Caco-2 (cell line): ENCODE measurements around the gene MRM3. TPM values are rescaled to one million over a fixed set of nuclear protein-coding genes. Genes with fewer than 3 reads are reported as not detected.
"Not testable (repeated sequence)": the region's sequence is repeated elsewhere in the genome, so short reads cannot be mapped to it uniquely, and the experiment has no call there.

Source experiments
- BruUV-seq: library from RNA; stranded (reverse); fragments of 400-500 nt; replicated peaks from 2 replicates; lab custom pipeline; 2021; lab: Mats Ljungman, UMichigan
- CTCF ChIA-PET: fragments of 300-600 bp; sonication (Branson Sonifier 250); formaldehyde crosslinking; loops from one replicate; lab custom pipeline; 2022; ENCODE audit warnings: antibody characterized with exemption; lab: Charles Lee
- POLR2A ChIA-PET: fragments of 300-600 bp; sonication (Branson Sonifier 250); formaldehyde crosslinking; loops from one replicate; lab custom pipeline; 2022; ENCODE audit warnings: antibody characterized with exemption; lab: Charles Lee
- DNase-seq, 2 experiments: peaks; one replicate each; pipeline versions ENCODE4 v3.0.0 to v3.0.0-alpha.2; 2020 to 2022
- H3K27me3 ChIP-seq: replicated peaks from 2 replicates; pipeline ENCODE4 v1.6.0; 2011; ENCODE audit warnings: low read length; ENCODE audit not compliant: control insufficient read depth, insufficient read depth
- H3K36me3 ChIP-seq: 2 replicates; pipeline ENCODE4 v1.5.1; 2011; ENCODE audit warnings: low read length; ENCODE audit not compliant: control insufficient read depth, insufficient read depth
- H3K4me1 ChIP-seq: fragments of 250-450 bp; sonication (Bioruptor Pico); 2 replicates; pipeline ENCODE4 v1.5.1; 2020; ENCODE audit warnings: mild to moderate bottlenecking
- H3K4me3 ChIP-seq: 2 replicates; pipeline ENCODE4 v1.5.1; 2011; ENCODE audit warnings: low read depth, mild to moderate bottlenecking, control low read depth, low read length
- H3K9me3 ChIP-seq: fragments of 250-450 bp; sonication (Bioruptor Pico); 2 replicates; pipeline ENCODE4 v1.5.1; 2020; ENCODE audit warnings: mild to moderate bottlenecking, moderate library complexity
- H3K27ac Mint-ChIP-seq: one replicate; pipeline ENCODE4 v1.8.0; 2022; ENCODE audit warnings: mixed read lengths; ENCODE audit not compliant: unreplicated experiment
- H3K27me3 Mint-ChIP-seq: one replicate; pipeline ENCODE4 v1.8.0; 2022; ENCODE audit warnings: mixed read lengths; ENCODE audit not compliant: insufficient read depth, unreplicated experiment
- H3K36me3 Mint-ChIP-seq: one replicate; pipeline ENCODE4 v1.8.0; 2022; ENCODE audit warnings: mild to moderate bottlenecking, mixed read lengths; ENCODE audit not compliant: insufficient read depth, unreplicated experiment
- H3K4me1 Mint-ChIP-seq: one replicate; pipeline ENCODE4 v1.8.0; 2022; ENCODE audit warnings: low read depth, mixed read lengths; ENCODE audit not compliant: unreplicated experiment
- H3K4me3 Mint-ChIP-seq: one replicate; pipeline ENCODE4 v1.8.0; 2022; ENCODE audit warnings: mild to moderate bottlenecking, moderate library complexity, mixed read lengths; ENCODE audit not compliant: unreplicated experiment
- H3K9me3 Mint-ChIP-seq: one replicate; pipeline ENCODE4 v1.8.0; 2022; ENCODE audit warnings: mixed read lengths; ENCODE audit not compliant: unreplicated experiment
- intact Hi-C: fragments of 100-400 bp; cut with micrococcal nuclease; formaldehyde crosslinking; loops from one replicate; pipeline ENCODE4 v1.10.0; 2022; ENCODE audit not compliant: unreplicated experiment
- total RNA-seq: library from RNA; stranded (reverse); gene quantifications from 2 replicates; pipeline ENCODE4 v1.2.3, GENCODE V29; 2022
- TF ChIP-seq, protein P1 (sequence below), 2 experiments: fragments of 200-600 bp in 1 of 2; IDR thresholded peaks; 1 replicate in 1 of 2; 2 replicates in 1 of 2; pipeline versions ENCODE4 v1.5.1 to v1.8.0; 2011 to 2022; ENCODE audit warnings: antibody characterized with exemption in 1 of 2, control low read depth in 1 of 2, inconsistent platforms in 1 of 2, low read depth in 1 of 2, low read length in 1 of 2, mild to moderate bottlenecking in 1 of 2, moderate library complexity in 1 of 2; ENCODE audit not compliant: insufficient read depth in 1 of 2, severe bottlenecking in 1 of 2, unreplicated experiment in 1 of 2

The MRM3 gene
- total RNA-seq, 1 experiment from 2014 or later = 14.1 TPM

DNA sequence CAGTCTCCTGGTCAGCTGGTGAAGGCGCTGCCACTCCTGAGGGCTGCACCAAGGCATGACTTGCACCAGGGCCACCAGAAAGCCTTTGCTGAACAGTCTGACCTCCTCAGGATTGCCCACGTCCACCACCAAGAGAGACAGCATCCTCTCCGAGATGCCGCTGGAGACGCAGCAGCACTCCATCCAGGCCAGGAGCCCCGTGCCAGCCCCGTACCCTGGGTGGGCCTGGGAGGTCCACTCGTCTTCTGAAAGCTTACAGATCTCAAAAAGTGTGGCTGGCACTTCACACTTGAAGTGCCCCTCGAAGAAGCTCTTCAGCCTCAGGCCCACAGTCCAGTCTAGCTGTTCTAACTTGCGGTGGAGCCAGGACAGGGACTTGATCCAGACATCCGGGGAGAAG is 36.7 kb upstream of the MRM3 start:
- peaks cover 30% of the 10 kb centered on the region for H3K36me3 Mint-ChIP-seq
- H3K36me3 ChIP-seq = no peaks in the 10 kb centered on the region; the same call in 1 of the 2 replicates

DNA sequence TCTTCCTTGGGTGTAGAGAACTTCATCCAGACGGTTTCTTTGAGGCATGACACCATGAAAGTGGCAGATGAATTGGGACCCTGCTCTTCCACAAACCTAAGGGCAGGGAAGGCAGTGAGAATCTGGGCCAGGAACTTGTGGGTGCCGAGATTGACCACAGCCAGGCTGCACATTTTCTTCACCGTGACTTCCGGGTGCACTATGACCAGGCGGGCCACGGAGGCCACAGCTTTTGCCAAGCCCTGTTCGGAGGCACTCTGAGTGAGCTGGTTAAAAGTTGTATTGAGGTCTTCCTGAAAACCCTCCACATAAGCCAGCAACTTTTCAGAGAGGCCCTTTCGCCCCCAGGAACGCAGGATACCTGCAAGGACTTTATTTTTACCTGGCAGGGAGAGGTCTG is 36.0 kb upstream of the MRM3 start:
- H3K27me3 Mint-ChIP-seq = no peaks in the 10 kb centered on the region
- no TSS peak for BruUV-seq
- Histone ChIP-seq H3K36me3 (no peaks in the 10 kb centered on the region; the same call in 1 of the 2 replicates), H3K4me3 (no peak overlapping the region), H3K27me3 (no peaks in the 10 kb centered on the region), H3K4me1 (no peaks in the 10 kb centered on the region), H3K9me3 (no peaks in the 10 kb centered on the region)
- H3K36me3 Mint-ChIP-seq = peaks cover 30% of the 10 kb centered on the region
- H3K4me1 Mint-ChIP-seq = peaks cover 7% of the 10 kb centered on the region
- POLR2A ChIA-PET = no interaction called here
- H3K9me3 Mint-ChIP-seq = no peaks in the 10 kb centered on the region
- intact Hi-C loops = no loop called here
- no peak overlapping the region for H3K27ac Mint-ChIP-seq
- TF ChIP-seq, protein P1, sequence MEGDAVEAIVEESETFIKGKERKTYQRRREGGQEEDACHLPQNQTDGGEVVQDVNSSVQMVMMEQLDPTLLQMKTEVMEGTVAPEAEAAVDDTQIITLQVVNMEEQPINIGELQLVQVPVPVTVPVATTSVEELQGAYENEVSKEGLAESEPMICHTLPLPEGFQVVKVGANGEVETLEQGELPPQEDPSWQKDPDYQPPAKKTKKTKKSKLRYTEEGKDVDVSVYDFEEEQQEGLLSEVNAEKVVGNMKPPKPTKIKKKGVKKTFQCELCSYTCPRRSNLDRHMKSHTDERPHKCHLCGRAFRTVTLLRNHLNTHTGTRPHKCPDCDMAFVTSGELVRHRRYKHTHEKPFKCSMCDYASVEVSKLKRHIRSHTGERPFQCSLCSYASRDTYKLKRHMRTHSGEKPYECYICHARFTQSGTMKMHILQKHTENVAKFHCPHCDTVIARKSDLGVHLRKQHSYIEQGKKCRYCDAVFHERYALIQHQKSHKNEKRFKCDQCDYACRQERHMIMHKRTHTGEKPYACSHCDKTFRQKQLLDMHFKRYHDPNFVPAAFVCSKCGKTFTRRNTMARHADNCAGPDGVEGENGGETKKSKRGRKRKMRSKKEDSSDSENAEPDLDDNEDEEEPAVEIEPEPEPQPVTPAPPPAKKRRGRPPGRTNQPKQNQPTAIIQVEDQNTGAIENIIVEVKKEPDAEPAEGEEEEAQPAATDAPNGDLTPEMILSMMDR (IDR thresholded peaks at IDR 0.05; ENCODE audit: insufficient read depth in 1 of 2, low read depth in 1 of 2, low read length in 1 of 2, severe bottlenecking in 1 of 2, unreplicated experiment in 1 of 2) = no peak
- H3K4me3 Mint-ChIP-seq = no peak overlapping the region
- CTCF ChIA-PET = no interaction called here
- no peak for DNase-seq

More for the DNA sequence above, 36.7 kb upstream of the MRM3 start:
- no peak for DNase-seq
- H3K27ac Mint-ChIP-seq = no peak overlapping the region
- H3K4me3 ChIP-seq = no peak overlapping the region
- peaks cover 3% of the 10 kb centered on the region for H3K4me1 Mint-ChIP-seq
- H3K9me3 Mint-ChIP-seq = no peaks in the 10 kb centered on the region
- POLR2A ChIA-PET = no interaction called here
- no peak overlapping the region for H3K4me3 Mint-ChIP-seq
- intact Hi-C loops = no loop called here
- no TSS peak for BruUV-seq
- TF ChIP-seq, protein P1 (IDR thresholded peaks at IDR 0.05; ENCODE audit: insufficient read depth in 1 of 2, low read depth in 1 of 2, low read length in 1 of 2, severe bottlenecking in 1 of 2, unreplicated experiment in 1 of 2) = no peak
- H3K27me3 ChIP-seq = no peaks in the 10 kb centered on the region
- H3K4me1 ChIP-seq = no peaks in the 10 kb centered on the region
- CTCF ChIA-PET = no interaction called here
- H3K9me3 ChIP-seq = no peaks in the 10 kb centered on the region
- no peaks in the 10 kb centered on the region for H3K27me3 Mint-ChIP-seq

DNA sequence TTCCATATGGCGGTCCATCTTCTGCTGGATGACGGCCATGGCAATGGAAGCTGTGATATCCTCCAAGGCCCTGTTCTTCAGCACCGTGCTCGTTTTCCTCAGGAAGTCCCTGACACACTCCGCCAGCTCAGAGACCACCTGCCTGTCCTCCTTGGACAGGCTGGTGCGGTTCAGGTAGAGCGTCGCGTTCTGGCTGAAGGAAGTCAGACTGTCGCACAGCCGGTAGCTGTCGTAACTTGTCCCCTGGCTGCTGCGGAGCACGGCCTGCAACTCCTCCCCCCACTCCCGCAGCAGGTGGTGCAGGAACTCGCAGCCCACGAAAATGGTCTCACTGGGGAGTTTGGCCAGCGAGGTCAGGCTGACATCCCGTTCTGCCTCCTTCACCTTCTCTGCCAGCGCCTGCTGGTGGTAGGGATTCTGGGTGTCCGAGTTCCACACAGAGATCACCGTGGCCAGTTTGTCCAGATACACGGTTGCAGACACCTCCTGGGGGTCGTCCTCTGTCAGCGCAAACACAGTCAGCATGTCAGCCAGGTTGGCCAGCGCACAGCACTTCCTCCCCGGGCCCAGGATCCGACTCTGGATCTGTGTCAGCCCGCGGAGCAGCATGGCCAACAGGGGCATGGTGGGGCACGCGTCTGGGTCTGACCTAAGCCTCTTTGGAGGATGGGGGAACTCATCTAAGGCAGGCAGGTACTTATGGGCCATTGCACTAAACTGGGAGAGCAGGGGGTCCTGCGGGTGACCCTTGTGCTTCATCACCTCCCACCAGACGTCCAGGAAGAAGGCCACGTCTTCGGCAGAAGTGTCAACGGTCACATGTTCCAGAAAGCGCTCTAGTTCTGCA is 35.1 kb upstream of the MRM3 start:
- no peaks in the 10 kb centered on the region; the same call in 1 of the 2 replicates for H3K36me3 ChIP-seq
- TF ChIP-seq, protein P1 (IDR thresholded peaks at IDR 0.05; ENCODE audit: insufficient read depth in 1 of 2, low read depth in 1 of 2, low read length in 1 of 2, severe bottlenecking in 1 of 2, unreplicated experiment in 1 of 2) = no peak
- H3K27me3 ChIP-seq = no peaks in the 10 kb centered on the region
- no peaks in the 10 kb centered on the region for H3K4me1 ChIP-seq
- no TSS peak for BruUV-seq
- no peak overlapping the region for H3K4me3 Mint-ChIP-seq
- H3K4me3 ChIP-seq = no peak overlapping the region
- H3K4me1 Mint-ChIP-seq = peaks cover 7% of the 10 kb centered on the region
- intact Hi-C loops = no loop called here
- H3K27ac Mint-ChIP-seq = no peak overlapping the region
- H3K27me3 Mint-ChIP-seq = no peaks in the 10 kb centered on the region
- H3K36me3 Mint-ChIP-seq = peaks cover 31% of the 10 kb centered on the region
- H3K9me3 Mint-ChIP-seq = no peaks in the 10 kb centered on the region
- no peak for DNase-seq
- CTCF ChIA-PET = no interaction called here
- H3K9me3 ChIP-seq = no peaks in the 10 kb centered on the region
- POLR2A ChIA-PET = no interaction called here

DNA sequence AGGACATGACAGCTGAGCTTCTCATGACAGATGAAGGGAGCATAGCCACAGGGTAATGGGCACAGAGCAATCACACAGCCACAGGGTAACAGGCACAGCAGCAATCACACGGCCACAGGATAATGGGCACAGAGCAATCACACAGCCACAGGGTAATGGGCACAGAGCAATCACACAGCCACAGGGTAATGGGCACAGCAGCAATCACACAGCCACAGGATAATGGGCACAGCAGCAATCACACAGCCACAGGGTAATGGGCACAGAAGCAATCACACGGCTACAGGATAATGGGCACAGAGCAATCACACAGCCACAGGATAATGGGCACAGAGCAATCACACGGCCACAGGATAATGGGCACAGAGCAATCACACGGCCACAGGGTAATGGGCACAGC is 33.5 kb upstream of the MRM3 start:
- BruUV-seq, H3K4me3 Mint-ChIP-seq, H3K9me3 Mint-ChIP-seq, H3K9me3 ChIP-seq, intact Hi-C loops, POLR2A ChIA-PET, H3K27me3 ChIP-seq, H3K36me3 ChIP-seq, H3K4me1 ChIP-seq, DNase-seq, H3K4me3 ChIP-seq, H3K27ac Mint-ChIP-seq, H3K4me1 Mint-ChIP-seq, H3K27me3 Mint-ChIP-seq, CTCF ChIA-PET: not testable (repeated sequence)
- H3K36me3 Mint-ChIP-seq = peaks cover 22% of the 10 kb centered on the region

DNA sequence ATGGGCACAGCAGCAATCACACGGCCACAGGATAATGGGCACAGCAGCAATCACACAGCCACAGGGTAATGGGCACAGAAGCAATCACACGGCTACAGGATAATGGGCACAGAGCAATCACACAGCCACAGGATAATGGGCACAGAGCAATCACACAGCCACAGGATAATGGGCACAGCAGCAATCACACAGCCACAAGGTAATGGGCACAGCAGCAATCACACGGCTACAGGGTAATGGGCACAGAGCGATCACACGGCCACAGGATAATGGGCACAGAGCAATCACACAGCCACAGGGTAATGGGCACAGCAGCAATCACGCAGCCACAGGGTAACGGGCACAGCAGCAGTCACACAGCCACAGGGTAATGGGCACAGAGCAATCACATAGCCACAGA is 32.8 kb upstream of the MRM3 start:
- H3K4me1 Mint-ChIP-seq, H3K9me3 ChIP-seq, H3K27me3 Mint-ChIP-seq, H3K9me3 Mint-ChIP-seq, intact Hi-C loops, CTCF ChIA-PET, BruUV-seq, H3K4me1 ChIP-seq, H3K4me3 ChIP-seq, DNase-seq, H3K36me3 ChIP-seq, H3K4me3 Mint-ChIP-seq, POLR2A ChIA-PET, H3K27me3 ChIP-seq, H3K27ac Mint-ChIP-seq: not testable (repeated sequence)
- peaks cover 17% of the 10 kb centered on the region for H3K36me3 Mint-ChIP-seq
